RWPE2 (cell line): ENCODE measurements around the gene VRK1.

Experiments used
- ATAC-seq: fragments of 200-7000 bp; cut with Tn5 transposase; 3 replicates; pipeline ENCODE4 v1.9.1; 2021; ENCODE audit warnings: low read depth
- DNase-seq: peaks from one replicate; pipeline ENCODE4 v3.0.0-alpha.2; 2020; ENCODE audit warnings: low spot score
- H3K27ac ChIP-seq: fragments of 450-650 bp; 2 replicates; pipeline ENCODE4 v1.5.1; 2017; ENCODE audit warnings: mild to moderate bottlenecking; ENCODE audit not compliant: poor library complexity, severe bottlenecking
- H3K27me3 ChIP-seq: fragments of 250-450 bp; sonication (Bioruptor Pico); 2 replicates; pipeline ENCODE4 v1.5.1; 2021; ENCODE audit warnings: mild to moderate bottlenecking, moderate library complexity; ENCODE audit not compliant: insufficient read depth, poor library complexity, severe bottlenecking
- H3K36me3 ChIP-seq: fragments of 250-450 bp; sonication (Bioruptor Pico); 2 replicates; pipeline ENCODE4 v1.5.1; 2020; ENCODE audit warnings: low read depth, mild to moderate bottlenecking, moderate library complexity
- H3K4me1 ChIP-seq: fragments of 250-450 bp; sonication (Bioruptor Pico); 2 replicates; pipeline ENCODE4 v1.5.1; 2021; ENCODE audit warnings: mild to moderate bottlenecking, moderate library complexity; ENCODE audit not compliant: insufficient read depth, poor library complexity, severe bottlenecking
- H3K4me3 ChIP-seq: fragments of 250-450 bp; sonication (Bioruptor Pico); 2 replicates; pipeline ENCODE4 v1.5.1; 2021; ENCODE audit warnings: mild to moderate bottlenecking, moderate library complexity; ENCODE audit not compliant: severe bottlenecking
- H3K9me3 ChIP-seq: fragments of 250-450 bp; sonication (Bioruptor Pico); 2 replicates; pipeline ENCODE4 v1.5.1; 2021; ENCODE audit warnings: mild to moderate bottlenecking, moderate library complexity; ENCODE audit not compliant: severe bottlenecking
- TF ChIP-seq, protein P1 (sequence below): fragments of 450-650 bp; IDR thresholded peaks from one replicate; pipeline ENCODE4 v1.5.1; 2017; ENCODE audit warnings: mild to moderate bottlenecking, moderate library complexity; ENCODE audit not compliant: poor library complexity, severe bottlenecking

VRK1 gene

DNA sequence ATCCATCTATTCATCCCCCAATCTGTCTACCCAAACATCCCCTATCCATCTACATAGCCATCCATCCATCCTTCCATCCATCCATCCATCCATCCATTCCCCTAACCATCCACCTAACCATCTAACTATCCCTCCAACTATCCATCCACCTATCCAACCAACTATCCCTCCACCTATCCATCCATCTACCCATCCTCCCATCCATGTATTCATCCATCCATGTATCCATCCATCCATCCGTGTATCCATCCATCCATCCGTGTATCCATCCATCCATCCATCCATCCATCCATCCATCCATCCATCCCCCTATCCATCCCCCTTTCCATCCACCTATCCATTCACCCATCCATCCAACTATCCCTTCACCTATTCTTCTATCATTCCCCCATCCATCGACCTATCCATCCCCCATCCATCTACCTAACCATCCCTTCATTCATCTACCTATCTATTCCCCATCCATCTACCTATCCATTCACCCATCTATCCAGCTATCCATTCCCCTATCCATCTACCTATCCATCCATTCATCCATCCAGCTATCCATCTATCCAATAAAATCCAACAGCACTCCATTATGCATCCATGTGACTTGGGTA, 131.7 kb downstream of the VRK1 start:
- H3K4me1 ChIP-seq: no peaks in the 10 kb centered on the region
- no peak for ATAC-seq
- TF ChIP-seq, protein P1, sequence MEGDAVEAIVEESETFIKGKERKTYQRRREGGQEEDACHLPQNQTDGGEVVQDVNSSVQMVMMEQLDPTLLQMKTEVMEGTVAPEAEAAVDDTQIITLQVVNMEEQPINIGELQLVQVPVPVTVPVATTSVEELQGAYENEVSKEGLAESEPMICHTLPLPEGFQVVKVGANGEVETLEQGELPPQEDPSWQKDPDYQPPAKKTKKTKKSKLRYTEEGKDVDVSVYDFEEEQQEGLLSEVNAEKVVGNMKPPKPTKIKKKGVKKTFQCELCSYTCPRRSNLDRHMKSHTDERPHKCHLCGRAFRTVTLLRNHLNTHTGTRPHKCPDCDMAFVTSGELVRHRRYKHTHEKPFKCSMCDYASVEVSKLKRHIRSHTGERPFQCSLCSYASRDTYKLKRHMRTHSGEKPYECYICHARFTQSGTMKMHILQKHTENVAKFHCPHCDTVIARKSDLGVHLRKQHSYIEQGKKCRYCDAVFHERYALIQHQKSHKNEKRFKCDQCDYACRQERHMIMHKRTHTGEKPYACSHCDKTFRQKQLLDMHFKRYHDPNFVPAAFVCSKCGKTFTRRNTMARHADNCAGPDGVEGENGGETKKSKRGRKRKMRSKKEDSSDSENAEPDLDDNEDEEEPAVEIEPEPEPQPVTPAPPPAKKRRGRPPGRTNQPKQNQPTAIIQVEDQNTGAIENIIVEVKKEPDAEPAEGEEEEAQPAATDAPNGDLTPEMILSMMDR: no peak
- no peaks in the 10 kb centered on the region for H3K36me3 ChIP-seq
- H3K9me3 ChIP-seq: no peaks in the 10 kb centered on the region
- H3K4me3 ChIP-seq: no peak overlapping the region
- DNase-seq: no peak
- no peaks in the 10 kb centered on the region for H3K27me3 ChIP-seq
- no peak overlapping the region for H3K27ac ChIP-seq

DNA sequence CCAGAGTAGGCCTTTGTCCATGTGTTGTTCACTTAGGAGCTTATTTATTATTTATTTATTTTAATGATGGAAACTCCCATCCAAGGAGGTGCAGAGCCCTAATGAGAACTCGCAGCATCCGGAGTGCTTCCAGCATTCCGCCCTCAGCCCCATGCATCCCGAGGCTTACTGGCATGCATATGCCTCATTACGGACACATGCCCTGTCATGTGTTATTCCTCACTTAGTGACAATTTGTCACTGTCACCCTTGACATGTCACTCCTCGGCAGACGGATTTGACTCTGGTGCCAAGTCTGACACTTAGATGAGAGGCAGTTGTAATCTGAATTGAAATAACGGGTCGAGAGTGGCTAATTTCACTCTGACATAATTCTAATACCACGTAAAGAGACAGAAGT, 132.8 kb downstream of the VRK1 start:
- no peaks in the 10 kb centered on the region for H3K27me3 ChIP-seq
- H3K36me3 ChIP-seq: no peaks in the 10 kb centered on the region
- DNase-seq (no peak), ATAC-seq (no peak)
- no peaks in the 10 kb centered on the region for H3K9me3 ChIP-seq
- no peak overlapping the region for H3K4me3 ChIP-seq
- TF ChIP-seq, protein P1: no peak
- no peak overlapping the region for H3K27ac ChIP-seq
- H3K4me1 ChIP-seq: no peaks in the 10 kb centered on the region

DNA sequence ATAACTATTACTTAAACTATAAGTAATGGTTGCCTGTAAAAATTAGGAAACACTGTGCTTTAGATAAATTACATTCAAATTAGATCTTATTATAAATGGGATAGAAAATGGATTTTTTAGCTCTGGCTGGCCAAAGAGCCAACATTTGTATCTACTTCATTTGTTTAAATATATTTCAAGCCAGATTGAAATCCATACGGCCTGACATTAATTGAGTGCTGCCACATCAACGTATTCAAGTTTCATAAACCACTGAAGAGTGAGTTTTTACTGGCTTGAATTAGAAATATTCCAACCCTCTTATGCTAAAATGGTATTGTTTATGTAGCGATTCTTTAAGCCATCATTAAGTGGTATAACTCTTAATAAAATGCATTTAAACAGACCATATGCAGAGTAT, 133.3 kb downstream of the VRK1 start:
- Histone ChIP-seq H3K9me3 (no peaks in the 10 kb centered on the region), H3K4me3 (no peak overlapping the region), H3K4me1 (no peaks in the 10 kb centered on the region), H3K27me3 (no peaks in the 10 kb centered on the region), H3K36me3 (no peaks in the 10 kb centered on the region), H3K27ac (no peak overlapping the region)
- TF ChIP-seq, protein P1: no peak
- no peak for DNase-seq
- no peak for ATAC-seq
